Measurements from ENCODE around the gene PSG4.

GRCh38 chr19:43207991-43208390 is 2.6 kb upstream of the PSG4 start:
- TF ChIP-seq CTCF (IDR thresholded peaks at IDR 0.05; ENCODE audit: low read length) (no peak), EZH2 (IDR thresholded peaks at IDR 0.05; ENCODE audit: borderline replicate concordance, low read length) (no peak)
